A549 (cell line): ENCODE measurements around the gene PRRX1.

Experiments
- CEBPB ChIP-seq, 2 experiments: fragments of >200 bp in 1 of 2; sonication (Bioruptor Twin) in 1 of 2; formaldehyde crosslinking in 1 of 2; IDR thresholded peaks; 2 replicates each; pipeline ENCODE4 v1.6.1; 2012 to 2016
- CTCF ChIP-seq: fragments of >200 bp; sonication (Bioruptor Twin); formaldehyde crosslinking; IDR thresholded peaks from 3 replicates; pipeline ENCODE4 v1.5.1; 2016
- EP300 ChIP-seq, 2 experiments: fragments of >200 bp; sonication (Bioruptor Twin); formaldehyde crosslinking; IDR thresholded peaks; 2 replicates in 1 of 2; 3 replicates in 1 of 2; pipeline ENCODE4 v1.6.1; 2016 to 2017
- HDAC2 ChIP-seq: fragments of 200-600 bp; sonication (generic); IDR thresholded peaks from 2 replicates; pipeline ENCODE4 v1.6.1; 2016
- KDM5A ChIP-seq: fragments of 200-600 bp; sonication (generic); IDR thresholded peaks from 2 replicates; pipeline ENCODE4 v1.6.1; 2016; ENCODE audit warnings: antibody characterized with exemption, mild to moderate bottlenecking
- MAFK ChIP-seq: fragments of 450-650 bp; IDR thresholded peaks from 2 replicates; pipeline ENCODE4 v1.6.1; 2014; ENCODE audit not compliant: partially characterized antibody
- NR3C1 ChIP-seq: fragments of >200 bp; sonication (Bioruptor Twin); formaldehyde crosslinking; IDR thresholded peaks from 3 replicates; pipeline ENCODE4 v1.6.1; 2017
- POLR2A ChIP-seq: IDR thresholded peaks from 2 replicates; pipeline ENCODE4 v1.6.1; 2012; ENCODE audit warnings: mild to moderate bottlenecking, low read length
- POLR2AphosphoS2 ChIP-seq: conservative IDR thresholded peaks from 2 replicates; pipeline ENCODE4 v1.6.1; 2012; ENCODE audit warnings: low read length, improper control_type of control experiment, inconsistent platforms
- RAD21 ChIP-seq, 2 experiments: fragments of >200 bp in 1 of 2; sonication (Bioruptor Twin) in 1 of 2; formaldehyde crosslinking in 1 of 2; IDR thresholded peaks in 1 of 2; conservative IDR thresholded peaks in 1 of 2; 2 replicates in 1 of 2; 3 replicates in 1 of 2; pipeline ENCODE4 v1.6.1; 2012 to 2018; ENCODE audit warnings: inconsistent platforms in 1 of 2
- USF2 ChIP-seq: fragments of 450-650 bp; IDR thresholded peaks from 2 replicates; pipeline ENCODE4 v1.6.1; 2014; ENCODE audit warnings: antibody characterized with exemption
- TF ChIP-seq, protein P1 (sequence below): fragments of >200 bp; sonication (Bioruptor Twin); formaldehyde crosslinking; IDR thresholded peaks from 3 replicates; pipeline ENCODE4 v1.6.1; 2016
- TF ChIP-seq, protein P2 (sequence below): fragments of 150-350 bp; IDR thresholded peaks from 2 replicates; pipeline ENCODE4 v1.6.1; 2014; ENCODE audit warnings: low read depth, mild to moderate bottlenecking, low read length
- TF ChIP-seq, protein P3 (sequence below): fragments of 250-450 bp; sonication (Bioruptor Pico); IDR thresholded peaks from 2 replicates; pipeline ENCODE4 v1.5.0; 2020; ENCODE audit warnings: low read depth, mild to moderate bottlenecking, moderate library complexity

GRCh38 chr1:170674986-170675385 is 11.1 kb downstream of the PRRX1 start:
- TF ChIP-seq CTCF (no peak), EP300 (IDR thresholded peaks at IDR 0.05) (no peak), POLR2AphosphoS2 (no peak), RAD21 (conservative IDR thresholded peaks at IDR 0.05 in 1 of 2, IDR thresholded peaks at IDR 0.05 in 1 of 2) (no peak), MAFK (no peak), POLR2A (no peak), USF2 (no peak), CEBPB (IDR thresholded peaks at IDR 0.05) (no peak), HDAC2 (no peak), NR3C1 (no peak), KDM5A (no peak)
- TF ChIP-seq, protein P1, sequence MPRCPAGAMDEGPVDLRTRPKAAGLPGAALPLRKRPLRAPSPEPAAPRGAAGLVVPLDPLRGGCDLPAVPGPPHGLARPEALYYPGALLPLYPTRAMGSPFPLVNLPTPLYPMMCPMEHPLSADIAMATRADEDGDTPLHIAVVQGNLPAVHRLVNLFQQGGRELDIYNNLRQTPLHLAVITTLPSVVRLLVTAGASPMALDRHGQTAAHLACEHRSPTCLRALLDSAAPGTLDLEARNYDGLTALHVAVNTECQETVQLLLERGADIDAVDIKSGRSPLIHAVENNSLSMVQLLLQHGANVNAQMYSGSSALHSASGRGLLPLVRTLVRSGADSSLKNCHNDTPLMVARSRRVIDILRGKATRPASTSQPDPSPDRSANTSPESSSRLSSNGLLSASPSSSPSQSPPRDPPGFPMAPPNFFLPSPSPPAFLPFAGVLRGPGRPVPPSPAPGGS, result no peak
- TF ChIP-seq, protein P2, sequence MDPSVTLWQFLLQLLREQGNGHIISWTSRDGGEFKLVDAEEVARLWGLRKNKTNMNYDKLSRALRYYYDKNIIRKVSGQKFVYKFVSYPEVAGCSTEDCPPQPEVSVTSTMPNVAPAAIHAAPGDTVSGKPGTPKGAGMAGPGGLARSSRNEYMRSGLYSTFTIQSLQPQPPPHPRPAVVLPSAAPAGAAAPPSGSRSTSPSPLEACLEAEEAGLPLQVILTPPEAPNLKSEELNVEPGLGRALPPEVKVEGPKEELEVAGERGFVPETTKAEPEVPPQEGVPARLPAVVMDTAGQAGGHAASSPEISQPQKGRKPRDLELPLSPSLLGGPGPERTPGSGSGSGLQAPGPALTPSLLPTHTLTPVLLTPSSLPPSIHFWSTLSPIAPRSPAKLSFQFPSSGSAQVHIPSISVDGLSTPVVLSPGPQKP, result no peak
- TF ChIP-seq, protein P3, sequence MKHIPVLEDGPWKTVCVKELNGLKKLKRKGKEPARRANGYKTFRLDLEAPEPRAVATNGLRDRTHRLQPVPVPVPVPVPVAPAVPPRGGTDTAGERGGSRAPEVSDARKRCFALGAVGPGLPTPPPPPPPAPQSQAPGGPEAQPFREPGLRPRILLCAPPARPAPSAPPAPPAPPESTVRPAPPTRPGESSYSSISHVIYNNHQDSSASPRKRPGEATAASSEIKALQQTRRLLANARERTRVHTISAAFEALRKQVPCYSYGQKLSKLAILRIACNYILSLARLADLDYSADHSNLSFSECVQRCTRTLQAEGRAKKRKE (CRISPR knock-in tag), result no peak
